Lung (tissue), 12 donors: Measurements from ENCODE around the gene STH. TPM values are rescaled to one million over a fixed set of nuclear protein-coding genes. Genes with fewer than 3 reads are reported as not detected.

Source experiments
- ATAC-seq: fragments of 200-7000 bp; cut with Tn5 transposase; one replicate; pipeline ENCODE4 v1.9.1; 2020; ENCODE audit warnings: moderate number of reproducible peaks; ENCODE audit not compliant: insufficient read depth, low FRiP score
- DNase-seq, 3 donors: peaks; one replicate each; pipeline ENCODE4 v3.0.0-alpha.2; 2013 to 2017
- H3K27ac ChIP-seq, 2 donors: one replicate each; pipeline ENCODE4 v1.5.1; 2013; ENCODE audit warnings: mild to moderate bottlenecking in 2 of 2, moderate library complexity in 2 of 2, control low read depth in 1 of 2, inconsistent platforms in 1 of 2, low read depth in 1 of 2, low read length in 1 of 2
- H3K27me3 ChIP-seq, 3 donors: one replicate each; pipeline ENCODE4 v1.5.1; 2013; ENCODE audit warnings: low read length in 2 of 3; ENCODE audit not compliant: control insufficient read depth in 3 of 3, insufficient read depth in 3 of 3
- H3K36me3 ChIP-seq, 4 donors: one replicate each; pipeline ENCODE4 v1.5.1; 2013; ENCODE audit warnings: low read length in 4 of 4, mild to moderate bottlenecking in 1 of 4, moderate library complexity in 1 of 4; ENCODE audit not compliant: control insufficient read depth in 4 of 4, insufficient read depth in 4 of 4
- H3K4me1 ChIP-seq, 5 donors: one replicate each; pipeline ENCODE4 v1.5.1; 2013; ENCODE audit warnings: low read length in 5 of 5, mild to moderate bottlenecking in 2 of 5, moderate library complexity in 1 of 5; ENCODE audit not compliant: control insufficient read depth in 5 of 5, insufficient read depth in 5 of 5
- H3K4me3 ChIP-seq: one replicate; pipeline ENCODE4 v1.5.1; 2013; ENCODE audit warnings: mild to moderate bottlenecking, control low read depth, moderate library complexity
- H3K9ac ChIP-seq, 2 donors: one replicate each; pipeline ENCODE4 v1.5.1; 2013; ENCODE audit warnings: low read length in 2 of 2, control low read depth in 1 of 2; ENCODE audit not compliant: insufficient read depth in 1 of 2
- H3K9me3 ChIP-seq, 4 donors: one replicate each; pipeline ENCODE4 v1.5.1; 2013; ENCODE audit warnings: low read length in 3 of 4, mild to moderate bottlenecking in 1 of 4, moderate library complexity in 1 of 4; ENCODE audit not compliant: control insufficient read depth in 4 of 4, insufficient read depth in 3 of 4
- CTCF ChIP-seq: IDR thresholded peaks from 2 replicates; pipeline ENCODE4 v1.5.1; 2012; ENCODE audit warnings: mild to moderate bottlenecking; ENCODE audit errors: control extremely low read depth, extremely low read depth
- WGBS, 2 donors: extraction: QIAGEN DNeasy Blood & Tissue Kit; methylation state at CpG; one replicate each; pipeline ENCODE4 v1.1.7; 2013; 5-methylcytosine and 5-hydroxymethylcytosine counted together
- polyA plus RNA-seq, 2 donors: library from polyadenylated mRNA; stranded (reverse); fragments of 200-250 nt; gene quantifications; one replicate each; pipeline ENCODE4 v1.2.1, GENCODE V29; 2013
- total RNA-seq, 2 donors: library from RNA; depleted of rRNA in 1 of 2; stranded (reverse); fragments of >200 nt in 1 of 2; gene quantifications; one replicate each; pipeline ENCODE4 v1.2.1, GENCODE V29; 2014 to 2021
- donor health status: control.
- donor health status: control.
- donor health status: Bipolar disorder and iron deficiency.
- donor health status: healthy.
- donor health status: DM: yes; HTN: yes; CAD: no.

STH gene
- total and polyA plus RNA-seq, 4 donors = not detected

- no peaks in the 10 kb centered on the region for H3K36me3 ChIP-seq
- H3K27ac ChIP-seq = no peak overlapping the region
- peaks cover 0 to 2% (median 0%) of the 10 kb centered on the region in 5 donors for H3K4me1 ChIP-seq
- TF ChIP-seq CTCF = no peak
- WGBS, 2 donors = 92 to 97% methylated on average over 12 of the region's 12 CpGs
- peaks cover 0 to 3% (median 0%) of the 10 kb centered on the region in 3 donors for H3K27me3 ChIP-seq
- no peak overlapping the region for H3K9ac ChIP-seq
- no peak for ATAC-seq
- no peak for DNase-seq
- H3K4me3 ChIP-seq = no peak overlapping the region
- no peaks in the 10 kb centered on the region for H3K9me3 ChIP-seq
These were observed 36.7 kb upstream of the STH start for GRCh38 chr17:45962221-45962972.

GRCh38 chr17:45963283-45963682, 35.8 kb upstream of the STH start:
- Histone ChIP-seq H3K4me1 (peaks cover 0 to 2% (median 0%) of the 10 kb centered on the region in 5 donors), H3K27me3 (peaks cover 0 to 3% (median 0%) of the 10 kb centered on the region in 3 donors), H3K9me3 (no peaks in the 10 kb centered on the region), H3K36me3 (no peaks in the 10 kb centered on the region), H3K9ac (no peak overlapping the region), H3K4me3 (no peak overlapping the region), H3K27ac (no peak overlapping the region)
- WGBS, 2 donors = 84 to 94% methylated on average over 5 of the region's 5 CpGs
- ATAC-seq (no peak), DNase-seq (no peak)
- no peak for TF ChIP-seq CTCF

- no peak for TF ChIP-seq CTCF
- DNase-seq (no peak), ATAC-seq (no peak)
- H3K27ac ChIP-seq = no peak overlapping the region
- 71 to 80% methylated on average over 5 of the region's 5 CpGs for WGBS, 2 donors
- H3K9me3 ChIP-seq = no peaks in the 10 kb centered on the region
- H3K4me3 ChIP-seq = no peak overlapping the region
- peaks cover 0 to 2% (median 0%) of the 10 kb centered on the region in 5 donors for H3K4me1 ChIP-seq
- H3K9ac ChIP-seq = no peak overlapping the region
- no peaks in the 10 kb centered on the region for H3K36me3 ChIP-seq
- peaks cover 0 to 3% (median 0%) of the 10 kb centered on the region in 3 donors for H3K27me3 ChIP-seq
These were observed 35.2 kb upstream of the STH start for GRCh38 chr17:45963889-45964288.
